Measurements from ENCODE around the gene LRRC7. TPM values are rescaled to one million over a fixed set of nuclear protein-coding genes. Genes with fewer than 3 reads are reported as not detected.
"Not testable (repeated sequence)": the region's sequence is repeated elsewhere in the genome, so short reads cannot be mapped to it uniquely, and the experiment has no call there.

LRRC7 gene
- total RNA-seq, 4 donors from 2014 or later, result 0.12 to 0.32 TPM; not detected in 2

GRCh38 chr1:69914976-69915765, 347.4 kb downstream of the LRRC7 start:
- no peak for ATAC-seq (ENCODE audit: low FRiP score)
- DNase-seq (ENCODE audit: low spot score), result no peak
- TF ChIP-seq CTCF (IDR thresholded peaks at IDR 0.05), result no peak

GRCh38 chr1:69919129-69919921, 351.6 kb downstream of the LRRC7 start:
- ATAC-seq (ENCODE audit: low FRiP score) (no peak), DNase-seq (ENCODE audit: low spot score) (no peak)
- TF ChIP-seq CTCF (IDR thresholded peaks at IDR 0.05), result no peak

GRCh38 chr1:69919922-69920273, 352.2 kb downstream of the LRRC7 start:
- no peak for DNase-seq (ENCODE audit: low spot score)
- no peak for ATAC-seq (ENCODE audit: low FRiP score)
- no peak for TF ChIP-seq CTCF (IDR thresholded peaks at IDR 0.05)

GRCh38 chr1:69920426-69920825, 352.7 kb downstream of the LRRC7 start:
- TF ChIP-seq CTCF (IDR thresholded peaks at IDR 0.05), result no peak

GRCh38 chr1:69921486-69921885, 353.8 kb downstream of the LRRC7 start:
- ATAC-seq (ENCODE audit: low FRiP score), result no peak
- no peak for DNase-seq (ENCODE audit: low spot score)
- no peak for TF ChIP-seq CTCF (IDR thresholded peaks at IDR 0.05)

More at GRCh38 chr1:69920426-69920825, 352.7 kb downstream of the LRRC7 start:
- no peak for DNase-seq (ENCODE audit: low spot score)
- ATAC-seq (ENCODE audit: low FRiP score), result no peak

- not testable (repeated sequence) for DNase-seq (ENCODE audit: low spot score); ATAC-seq (ENCODE audit: low FRiP score)
Observed at GRCh38 chr1:69928234-69928633, 360.5 kb downstream of the LRRC7 start.

GRCh38 chr1:69929308-69930057, 361.8 kb downstream of the LRRC7 start:
- TF ChIP-seq CTCF (IDR thresholded peaks at IDR 0.05), result no peak
- ATAC-seq (ENCODE audit: low FRiP score), result no peak

More at GRCh38 chr1:69929308-69930057, 361.8 kb downstream of the LRRC7 start:
- DNase-seq (ENCODE audit: low spot score), result no peak

Data from omental fat pad (tissue), 4 donors.